ENCODE data around the gene NKAIN4.
"Not testable (repeated sequence)": the region's sequence is repeated elsewhere in the genome, so short reads cannot be mapped to it uniquely, and the experiment has no call there.

NKAIN4 gene

GRCh38 chr20:63255931-63256704, 1.9 kb upstream of the NKAIN4 start:
- DNase-seq (ENCODE audit: low read depth), result no peak

GRCh38 chr20:63254606-63255384, 532 bp upstream of the NKAIN4 start:
- no peak for DNase-seq (ENCODE audit: low read depth)

- no peak for DNase-seq (ENCODE audit: low read depth)
Observed at GRCh38 chr20:63253438-63254231, 628 bp downstream of the NKAIN4 start.

- no peak for DNase-seq (ENCODE audit: low read depth)
Observed at GRCh38 chr20:63253065-63253437, 1.2 kb downstream of the NKAIN4 start.

GRCh38 chr20:63252284-63252711, 2.0 kb downstream of the NKAIN4 start:
- DNase-seq (ENCODE audit: low read depth), result no peak

- not testable (repeated sequence) for DNase-seq (ENCODE audit: low read depth)
Observed at GRCh38 chr20:63251350-63251749, 2.9 kb downstream of the NKAIN4 start.

- DNase-seq (ENCODE audit: low read depth), result no peak
Observed at GRCh38 chr20:63249891-63250290, 4.4 kb downstream of the NKAIN4 start.

- no peak for DNase-seq (ENCODE audit: low read depth)
Observed at GRCh38 chr20:63248835-63249591, 5.2 kb downstream of the NKAIN4 start.

- DNase-seq (ENCODE audit: low read depth), result no peak
Observed at GRCh38 chr20:63247671-63248228, 6.5 kb downstream of the NKAIN4 start.

GRCh38 chr20:63246490-63247288, 7.6 kb downstream of the NKAIN4 start:
- no peak for DNase-seq (ENCODE audit: low read depth)

- no peak for DNase-seq (ENCODE audit: low read depth)
Observed at GRCh38 chr20:63244468-63244867, 9.8 kb downstream of the NKAIN4 start.

- no peak for DNase-seq (ENCODE audit: low read depth)
Observed at GRCh38 chr20:63243604-63244247, 10.5 kb downstream of the NKAIN4 start.

- no peak for DNase-seq (ENCODE audit: low read depth)
Observed at GRCh38 chr20:63242736-63243135, 11.5 kb downstream of the NKAIN4 start.

- DNase-seq (ENCODE audit: low read depth), result no peak
Observed at GRCh38 chr20:63241272-63241671, 13.0 kb downstream of the NKAIN4 start.

- DNase-seq (ENCODE audit: low read depth), result no peak
Observed at GRCh38 chr20:63240004-63240403, 14.3 kb downstream of the NKAIN4 start.

- DNase-seq (ENCODE audit: low read depth), result no peak
Observed at GRCh38 chr20:63239431-63239830, 14.8 kb downstream of the NKAIN4 start.

GRCh38 chr20:63238514-63239125, 15.6 kb downstream of the NKAIN4 start:
- DNase-seq (ENCODE audit: low read depth), result no peak

- DNase-seq (ENCODE audit: low read depth), result no peak
Observed at GRCh38 chr20:63238031-63238430, 16.2 kb downstream of the NKAIN4 start.

GRCh38 chr20:63236116-63236837, 18.0 kb downstream of the NKAIN4 start:
- no peak for DNase-seq (ENCODE audit: low read depth)
